ENCODE data around the gene DCUN1D3. TPM values are rescaled to one million over a fixed set of nuclear protein-coding genes. Genes with fewer than 3 reads are reported as not detected.
"Not testable (repeated sequence)": the region's sequence is repeated elsewhere in the genome, so short reads cannot be mapped to it uniquely, and the experiment has no call there.

Gene DCUN1D3
- total RNA-seq, 2 experiments from 2014 or later = 5.9 to 6.9 TPM

DNA sequence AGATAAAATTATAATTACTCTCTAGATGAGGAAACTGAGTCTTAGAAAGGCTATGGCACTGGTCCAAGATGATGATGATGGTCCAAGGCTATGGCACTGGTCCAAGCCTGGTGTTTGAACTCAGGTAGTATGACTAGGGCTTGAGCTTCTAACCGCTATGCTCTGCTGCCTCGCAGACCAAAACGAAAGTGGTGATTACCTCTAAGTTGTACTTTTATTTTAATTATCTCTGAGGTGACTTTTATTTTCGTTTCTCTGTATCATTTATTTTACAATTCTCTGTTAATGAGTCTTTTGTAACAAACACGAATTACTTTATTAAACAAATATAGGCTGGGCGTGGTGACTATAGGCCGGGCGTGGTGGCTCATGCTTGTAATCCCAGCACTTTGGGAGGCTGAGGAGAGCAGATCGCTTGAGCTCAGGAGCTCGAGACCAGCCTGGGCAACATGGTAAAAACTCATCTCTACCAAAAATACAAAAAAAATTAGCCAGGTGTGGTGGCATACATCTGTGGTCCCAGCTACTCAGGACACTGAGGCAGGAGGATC is 88.2 kb downstream of the DCUN1D3 start:
- Mint-ChIP-seq H3K27me3 (no peaks in the 10 kb centered on the region), H3K9me3 (no peaks in the 10 kb centered on the region), H3K36me3 (ENCODE audit: low read depth) (peaks cover 7% of the 10 kb centered on the region), H3K27ac (no peak overlapping the region), H3K4me3 (no peak overlapping the region), H3K4me1 (ENCODE audit: low read depth) (peaks cover 14% of the 10 kb centered on the region)
- CTCF ChIA-PET = interaction anchor here (1.2 kb wide), 1 partner anchor 12 kb away, joined by 3 read pairs; no protein-coding TSS in a partner anchor
- ATAC-seq (no peak), DNase-seq (no peak)
- intact Hi-C loops (cut with micrococcal nuclease) = no loop called here
- POLR2A ChIA-PET = no interaction called here
- TF ChIP-seq, protein P1, sequence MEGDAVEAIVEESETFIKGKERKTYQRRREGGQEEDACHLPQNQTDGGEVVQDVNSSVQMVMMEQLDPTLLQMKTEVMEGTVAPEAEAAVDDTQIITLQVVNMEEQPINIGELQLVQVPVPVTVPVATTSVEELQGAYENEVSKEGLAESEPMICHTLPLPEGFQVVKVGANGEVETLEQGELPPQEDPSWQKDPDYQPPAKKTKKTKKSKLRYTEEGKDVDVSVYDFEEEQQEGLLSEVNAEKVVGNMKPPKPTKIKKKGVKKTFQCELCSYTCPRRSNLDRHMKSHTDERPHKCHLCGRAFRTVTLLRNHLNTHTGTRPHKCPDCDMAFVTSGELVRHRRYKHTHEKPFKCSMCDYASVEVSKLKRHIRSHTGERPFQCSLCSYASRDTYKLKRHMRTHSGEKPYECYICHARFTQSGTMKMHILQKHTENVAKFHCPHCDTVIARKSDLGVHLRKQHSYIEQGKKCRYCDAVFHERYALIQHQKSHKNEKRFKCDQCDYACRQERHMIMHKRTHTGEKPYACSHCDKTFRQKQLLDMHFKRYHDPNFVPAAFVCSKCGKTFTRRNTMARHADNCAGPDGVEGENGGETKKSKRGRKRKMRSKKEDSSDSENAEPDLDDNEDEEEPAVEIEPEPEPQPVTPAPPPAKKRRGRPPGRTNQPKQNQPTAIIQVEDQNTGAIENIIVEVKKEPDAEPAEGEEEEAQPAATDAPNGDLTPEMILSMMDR (IDR thresholded peaks at IDR 0.05) = no peak

DNA sequence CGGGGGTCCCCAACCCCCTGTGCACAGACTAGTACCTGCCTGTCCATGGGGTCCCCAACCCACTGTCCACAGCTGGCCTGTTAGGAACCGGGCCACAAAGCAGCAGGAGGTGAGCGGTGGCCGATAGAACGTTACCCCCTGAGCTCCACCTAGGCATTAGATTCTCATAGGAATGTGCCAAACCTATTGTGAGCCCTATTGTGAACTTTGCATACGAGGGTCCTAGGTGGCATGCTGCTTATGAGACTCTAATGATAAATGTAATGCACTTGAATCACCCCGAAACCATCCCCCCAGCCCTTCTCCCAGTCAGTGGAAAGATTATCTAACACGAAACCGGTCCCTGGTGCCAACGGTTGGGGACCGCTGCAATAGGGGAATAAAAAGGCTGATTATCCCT is 92.3 kb downstream of the DCUN1D3 start:
- Mint-ChIP-seq H3K27ac (peak overlapping the region; percentile 98), H3K4me1 (ENCODE audit: low read depth) (peaks cover 13% of the 10 kb centered on the region), H3K9me3 (no peaks in the 10 kb centered on the region), H3K27me3 (no peaks in the 10 kb centered on the region), H3K36me3 (ENCODE audit: low read depth) (peaks cover 6% of the 10 kb centered on the region), H3K4me3 (peak overlapping the region; percentile 99)
- ChIA-PET CTCF (interaction anchor here (0.6 to 1.3 kb wide), 2 partner anchors 23 to 192 kb away, joined by 3 read pairs; no protein-coding TSS in a partner anchor), POLR2A (interaction anchor here (0.9 to 2.2 kb wide), 2 partner anchors 10 to 44 kb away, joined by 3 to 13 read pairs; partner anchors contain the start of gene ACSM3)
- TF ChIP-seq, protein P1 (IDR thresholded peaks at IDR 0.05) = no peak
- DNase-seq (no peak), ATAC-seq (no peak)
- intact Hi-C loops (cut with micrococcal nuclease) = no loop called here

- POLR2A ChIA-PET = interaction anchor here (0.8 to 2.2 kb wide), 10 partner anchors 9 to 94 kb away, joined by 3 to 13 read pairs (median 4); partner anchors contain the start of genes ACSM3, DCUN1D3 and LYRM1
- H3K27me3 Mint-ChIP-seq = no peaks in the 10 kb centered on the region
- ATAC-seq (peak; percentile 87), DNase-seq (peak; percentile 81)
- no peaks in the 10 kb centered on the region for H3K9me3 Mint-ChIP-seq
- H3K27ac Mint-ChIP-seq = peak within 1 kb of the TSS; percentile 98
- CTCF ChIA-PET = interaction anchor here (0.7 to 2.0 kb wide), 9 partner anchors 8 to 193 kb away, joined by 3 to 7 read pairs (median 3); no protein-coding TSS in a partner anchor
- H3K4me3 Mint-ChIP-seq = peak within 1 kb of the TSS; percentile 99
- H3K36me3 Mint-ChIP-seq (ENCODE audit: low read depth) = peaks cover 6% of the 10 kb centered on the region
- H3K4me1 Mint-ChIP-seq (ENCODE audit: low read depth) = peaks cover 13% of the 10 kb centered on the region
- TF ChIP-seq, protein P1 (IDR thresholded peaks at IDR 0.05) = no peak
- intact Hi-C loops (cut with micrococcal nuclease) = no loop called here
Measured at GRCh38 chr16:20806168-20807050, 93.7 kb downstream of the DCUN1D3 start, which contains the start of the genes ERI2 and REXO5. ERI2 (minus strand) TSS chr16:20806472; CDS start chr16:20806430, 42 bp downstream. REXO5 (plus strand) TSS chr16:20806527; CDS start chr16:20806954, 427 bp downstream.

GRCh38 chr16:20805684-20806167 is 94.4 kb downstream of the DCUN1D3 start:
- DNase-seq; H3K27me3 Mint-ChIP-seq; ATAC-seq; H3K36me3 Mint-ChIP-seq (ENCODE audit: low read depth); intact Hi-C loops (cut with micrococcal nuclease); H3K9me3 Mint-ChIP-seq: not testable (repeated sequence)
- Mint-ChIP-seq H3K4me3 (peak overlapping the region; percentile 99), H3K27ac (peak overlapping the region; percentile 98), H3K4me1 (ENCODE audit: low read depth) (peaks cover 13% of the 10 kb centered on the region)
- CTCF ChIA-PET = interaction anchor here (1.0 to 2.0 kb wide), 4 partner anchors 29 to 65 kb away, joined by 3 to 7 read pairs (median 5); no protein-coding TSS in a partner anchor
- POLR2A ChIA-PET = interaction anchor here (0.8 to 2.2 kb wide), 7 partner anchors 9 to 95 kb away, joined by 3 to 13 read pairs (median 4); partner anchors contain the start of genes ACSM3, DCUN1D3 and LYRM1

Other genes with a start within 250 kb of the DCUN1D3 start
- gene ACSM1, start 202.7 kb downstream of the DCUN1D3 start, total RNA-seq = not detected
- 10 to 100 TPM; 44.9 to 45.0 TPM for gene THUMPD1, start 158.5 kb downstream of the DCUN1D3 start, total RNA-seq
- 10 to 100 TPM; 16.1 to 16.6 TPM for gene ACSM3, start 136.3 kb downstream of the DCUN1D3 start, total RNA-seq
- gene ERI2, start 93.9 kb downstream of the DCUN1D3 start, total RNA-seq = 10 to 100 TPM; 16.1 to 17.7 TPM
- 10 to 100 TPM; 16.4 to 20.4 TPM for gene REXO5, start 93.8 kb downstream of the DCUN1D3 start, total RNA-seq
- gene LYRM1, start 413 bp upstream of the DCUN1D3 start, total RNA-seq = 10 to 100 TPM; 31.3 to 32.5 TPM